Testis (tissue), 3 donors: Measurements from ENCODE around the gene PARL. TPM values are rescaled to one million over a fixed set of nuclear protein-coding genes. Genes with fewer than 3 reads are reported as not detected.
"Not testable (repeated sequence)": the region's sequence is repeated elsewhere in the genome, so short reads cannot be mapped to it uniquely, and the experiment has no call there.

ENCODE experiments used
- DNase-seq: peaks from one replicate; pipeline ENCODE4 v3.0.0-alpha.2; 2019
- H3K27ac ChIP-seq, 2 donors: fragments of 200-600 bp; sonication (generic); one replicate each; pipeline ENCODE4 v1.5.1; 2019
- H3K27me3 ChIP-seq: fragments of 200-600 bp; sonication (generic); one replicate; pipeline ENCODE4 v1.5.1; 2019
- H3K36me3 ChIP-seq: fragments of 200-600 bp; sonication (generic); one replicate; pipeline ENCODE4 v1.5.1; 2017; ENCODE audit warnings: low read depth; ENCODE audit errors: missing control alignments
- H3K4me1 ChIP-seq: fragments of 200-600 bp; sonication (generic); one replicate; pipeline ENCODE4 v1.5.1; 2019
- H3K4me3 ChIP-seq, 2 donors: fragments of 200-600 bp; sonication (generic); one replicate each; pipeline ENCODE4 v1.5.1; 2017 to 2019
- H3K9me3 ChIP-seq: fragments of 200-600 bp; sonication (generic); one replicate; pipeline ENCODE4 v1.5.1; 2017
- CTCF ChIP-seq, 3 experiments: fragments of 450-650 bp in 2 of 3; fragments of 200-600 bp in 1 of 3; sonication (generic) in 1 of 3; IDR thresholded peaks; one replicate each; pipeline ENCODE4 v1.5.1; 2016 to 2019; ENCODE audit warnings: antibody characterized with exemption in 3 of 3, mild to moderate bottlenecking in 2 of 3, moderate library complexity in 1 of 3
- POLR2A ChIP-seq: fragments of 450-650 bp; IDR thresholded peaks from one replicate; pipeline ENCODE4 v1.6.1; 2017; ENCODE audit warnings: antibody characterized with exemption, mild to moderate bottlenecking, moderate library complexity
- WGBS, 2 donors: methylation state at CpG; one replicate each; pipeline ENCODE4 v1.1.5; 2018; 5-methylcytosine and 5-hydroxymethylcytosine counted together
- intact Hi-C: fragments of 100-400 bp; cut with DNase I; formaldehyde crosslinking; loops from one replicate; pipeline ENCODE4 v1.15.1; 2023; ENCODE audit warnings: low total_unique reads
- polyA plus RNA-seq: library from polyadenylated mRNA; stranded (reverse); fragments of 350-450 nt; fragmentation: Illumina TruSeq; extraction: RNeasy Lipid Tissue Mini Kit (QIAGEN cat#74804); gene quantifications from one replicate; pipeline ENCODE4 v1.2.3, GENCODE V29; 2014; ENCODE audit warnings: low read depth, low replicate concordance; ENCODE audit not compliant: insufficient read depth
- total RNA-seq, 2 donors: library from RNA; depleted of rRNA; stranded (reverse); fragments of >200 nt; gene quantifications; one replicate each; pipeline ENCODE4 v1.2.3, GENCODE V29; 2016

The PARL gene
- total and polyA plus RNA-seq, 3 donors from 2014 or later, result 55.5 to 64.2 (median 57.6) TPM

DNA sequence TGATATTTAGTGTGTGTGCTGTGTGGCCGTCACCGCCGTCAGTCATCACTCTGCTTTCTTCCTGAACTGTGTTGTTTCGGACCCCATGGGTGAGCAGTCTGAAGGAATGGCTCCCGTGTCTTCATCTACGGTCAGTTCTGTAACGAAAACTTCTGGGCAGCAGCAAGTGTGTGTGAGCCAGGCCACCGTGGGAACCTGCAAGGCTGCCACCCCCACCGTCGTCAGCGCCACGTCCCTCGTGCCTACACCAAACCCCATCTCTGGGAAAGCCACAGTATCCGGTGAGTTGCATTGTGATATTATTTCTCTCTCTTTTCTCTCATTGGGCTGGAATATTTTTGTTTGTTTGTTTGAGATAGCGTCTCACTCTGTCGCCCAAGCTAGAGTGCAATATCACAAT, 94.0 kb downstream of the PARL start:
- no peaks in the 10 kb centered on the region for H3K36me3 ChIP-seq
- TF ChIP-seq CTCF (IDR thresholded peaks at IDR 0.05), result no peak
- no peak for TF ChIP-seq POLR2A
- DNase-seq, result no peak
- H3K9me3 ChIP-seq, result no peaks in the 10 kb centered on the region
- WGBS, 2 donors, result 89 to 91% methylated on average over 16 of the region's 16 CpGs
- no peak overlapping the region for H3K27ac ChIP-seq
- intact Hi-C loops, result no loop called here
- H3K27me3 ChIP-seq, result no peaks in the 10 kb centered on the region
- H3K4me3 ChIP-seq, result no peak overlapping the region
- no peaks in the 10 kb centered on the region for H3K4me1 ChIP-seq

GRCh38 chr3:183789826-183790225, 94.9 kb downstream of the PARL start:
- no peaks in the 10 kb centered on the region for H3K27me3 ChIP-seq
- H3K4me3 ChIP-seq, result no peak overlapping the region
- H3K27ac ChIP-seq, result no peak overlapping the region
- intact Hi-C loops, result no loop called here
- no peak for TF ChIP-seq POLR2A
- no peak for TF ChIP-seq CTCF (IDR thresholded peaks at IDR 0.05)
- no peak for DNase-seq
- no peaks in the 10 kb centered on the region for H3K4me1 ChIP-seq
- H3K36me3 ChIP-seq, result no peaks in the 10 kb centered on the region
- WGBS, 2 donors, result 96 to 97% methylated on average over 4 of the region's 4 CpGs
- H3K9me3 ChIP-seq, result no peaks in the 10 kb centered on the region

- 76 to 83% methylated on average over 10 of the region's 10 CpGs for WGBS, 2 donors
- H3K27ac ChIP-seq, H3K36me3 ChIP-seq, H3K27me3 ChIP-seq, H3K9me3 ChIP-seq, DNase-seq, H3K4me1 ChIP-seq, intact Hi-C loops, H3K4me3 ChIP-seq: not testable (repeated sequence)
Measured at GRCh38 chr3:183784503-183784902, 100.2 kb downstream of the PARL start.

- H3K36me3 ChIP-seq, result no peaks in the 10 kb centered on the region
- DNase-seq, result no peak
- intact Hi-C loops, result no loop called here
Measured at GRCh38 chr3:183782576-183783276, 102.0 kb downstream of the PARL start.

GRCh38 chr3:183781246-183781645, 103.4 kb downstream of the PARL start:
- Histone ChIP-seq H3K4me3 (no peak overlapping the region), H3K4me1 (no peaks in the 10 kb centered on the region), H3K27me3 (no peaks in the 10 kb centered on the region), H3K27ac (no peak overlapping the region), H3K36me3 (no peaks in the 10 kb centered on the region), H3K9me3 (no peaks in the 10 kb centered on the region)
- intact Hi-C loops, result no loop called here
- DNase-seq, result no peak
- no peak for TF ChIP-seq CTCF (IDR thresholded peaks at IDR 0.05)
- TF ChIP-seq POLR2A, result no peak
- 92 to 93% methylated on average over 6 of the region's 6 CpGs for WGBS, 2 donors

More at GRCh38 chr3:183782576-183783276, 102.0 kb downstream of the PARL start:
- Histone ChIP-seq H3K4me3 (no peak overlapping the region), H3K27me3 (no peaks in the 10 kb centered on the region), H3K9me3 (no peaks in the 10 kb centered on the region), H3K4me1 (no peaks in the 10 kb centered on the region), H3K27ac (no peak overlapping the region)
- 89 to 90% methylated on average over 7 of the region's 7 CpGs for WGBS, 2 donors
- TF ChIP-seq CTCF (IDR thresholded peaks at IDR 0.05) (no peak), POLR2A (no peak)
